MG63 (cell line): ENCODE data around the gene TCF7L2. TPM values are rescaled to one million over a fixed set of nuclear protein-coding genes. Genes with fewer than 3 reads are reported as not detected.
A peak's percentile ranks its signal among the peaks of the same experiment; 100 is the strongest.

Experiments used
- DNase-seq: peaks from one replicate; pipeline ENCODE4 v3.0.0-alpha.2; 2020
- H3K27me3 ChIP-seq: fragments of 250-450 bp; sonication (Bioruptor Pico); 2 replicates; pipeline ENCODE4 v1.5.1; 2020; ENCODE audit warnings: mild to moderate bottlenecking, moderate library complexity
- H3K36me3 ChIP-seq: fragments of 250-450 bp; sonication (Bioruptor Pico); 2 replicates; pipeline ENCODE4 v1.5.1; 2020; ENCODE audit warnings: mild to moderate bottlenecking, moderate library complexity
- H3K4me3 ChIP-seq: fragments of 250-450 bp; sonication (Bioruptor Pico); 2 replicates; pipeline ENCODE4 v1.5.1; 2020; ENCODE audit warnings: mild to moderate bottlenecking, moderate library complexity
- H3K9me3 ChIP-seq: fragments of 250-450 bp; sonication (Bioruptor Pico); 2 replicates; pipeline ENCODE4 v1.5.1; 2020; ENCODE audit warnings: mild to moderate bottlenecking, moderate library complexity
- total RNA-seq: library from RNA; depleted of rRNA; stranded (reverse); fragments of >200 nt; shearing (Covaris generic); gene quantifications from 2 replicates; pipeline ENCODE4 v1.2.3, GENCODE V29; 2014; ENCODE audit warnings: low replicate concordance

The TCF7L2 gene
- total RNA-seq, 1 experiment from 2014 or later = 0.89 TPM

DNA sequence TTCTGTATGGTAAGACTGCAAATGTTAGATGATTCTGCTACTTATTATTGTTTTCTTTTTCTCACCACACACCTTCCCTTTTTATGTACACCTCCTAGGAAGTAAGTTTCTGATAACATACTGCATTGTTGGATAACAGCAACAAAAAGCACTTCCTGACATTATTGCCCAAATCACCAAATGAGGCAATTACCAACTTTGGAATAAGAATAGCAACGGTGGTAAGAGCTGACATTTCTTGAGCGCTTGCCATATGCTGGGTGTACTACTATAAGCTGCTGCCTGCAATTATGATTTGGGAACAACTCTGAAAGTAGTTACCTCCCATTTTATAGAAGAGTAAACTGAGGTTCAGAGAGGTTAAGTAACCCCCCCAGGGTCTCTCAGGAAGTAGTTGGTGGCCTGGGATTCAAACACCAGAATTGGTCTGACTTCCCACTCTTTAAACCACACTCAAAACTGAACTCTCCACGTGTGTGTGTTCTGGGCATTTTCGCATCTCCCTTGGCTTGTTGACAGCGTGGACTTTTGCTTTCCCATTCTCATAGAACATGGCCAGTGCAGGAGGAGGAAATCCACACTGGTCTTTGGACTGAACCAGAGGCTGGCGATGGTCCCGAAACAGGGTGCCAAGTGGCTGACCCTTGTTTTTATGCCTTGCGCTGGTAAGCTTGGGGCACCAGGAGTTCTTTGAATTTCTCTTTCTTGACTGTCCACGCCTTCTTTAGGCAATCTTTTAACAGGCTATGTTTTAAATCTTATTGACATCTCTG lies 71.4 kb downstream of the TCF7L2 start:
- no peaks in the 10 kb centered on the region for H3K36me3 ChIP-seq
- H3K27me3 ChIP-seq = no peaks in the 10 kb centered on the region
- no peaks in the 10 kb centered on the region for H3K9me3 ChIP-seq
- H3K4me3 ChIP-seq = no peak overlapping the region
- no peak for DNase-seq

DNA sequence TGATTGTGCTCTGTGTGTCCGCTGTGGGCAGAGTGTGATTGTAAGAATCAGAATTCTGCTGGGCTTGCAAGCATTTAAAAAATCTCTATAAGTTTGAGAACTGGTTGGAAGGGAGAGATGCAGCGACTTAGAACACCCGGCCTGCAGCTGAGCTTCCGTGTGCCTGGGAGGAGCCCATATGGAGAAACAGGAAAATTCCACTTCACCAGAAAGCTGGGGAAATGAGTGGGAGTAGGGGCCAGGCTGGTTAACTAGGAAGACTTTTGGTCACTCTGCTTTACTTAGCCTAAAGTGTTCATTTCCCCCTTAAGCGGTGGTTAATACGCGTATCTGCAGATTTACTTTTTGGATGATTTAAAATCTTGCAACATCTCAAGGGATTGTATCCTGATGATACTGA lies 72.2 kb downstream of the TCF7L2 start:
- H3K27me3 ChIP-seq = no peaks in the 10 kb centered on the region
- DNase-seq = no peak
- no peaks in the 10 kb centered on the region for H3K9me3 ChIP-seq
- no peaks in the 10 kb centered on the region for H3K36me3 ChIP-seq
- no peak overlapping the region for H3K4me3 ChIP-seq

DNA sequence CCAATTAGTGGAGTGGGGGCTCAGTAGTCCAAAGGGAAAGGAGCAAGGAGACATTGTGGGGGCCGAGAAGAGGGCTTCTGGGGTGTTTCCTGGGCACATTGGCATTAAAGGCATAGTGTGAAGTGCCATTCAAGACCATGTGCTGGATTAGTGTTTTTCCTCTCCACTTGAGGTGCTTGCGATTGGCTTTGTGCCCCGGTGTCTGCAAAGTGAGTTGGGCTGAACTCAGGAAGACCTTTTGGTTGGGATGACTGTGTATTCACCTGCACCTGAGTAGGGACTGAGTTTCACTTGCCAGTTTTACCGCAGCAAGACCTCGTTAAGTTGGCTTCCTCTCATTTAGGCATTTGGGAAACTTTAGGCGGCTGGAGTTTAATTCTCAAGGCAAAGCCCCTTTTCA lies 73.0 kb downstream of the TCF7L2 start:
- DNase-seq = no peak
- Histone ChIP-seq H3K9me3 (no peaks in the 10 kb centered on the region), H3K27me3 (no peaks in the 10 kb centered on the region), H3K4me3 (no peak overlapping the region), H3K36me3 (no peaks in the 10 kb centered on the region)

DNA sequence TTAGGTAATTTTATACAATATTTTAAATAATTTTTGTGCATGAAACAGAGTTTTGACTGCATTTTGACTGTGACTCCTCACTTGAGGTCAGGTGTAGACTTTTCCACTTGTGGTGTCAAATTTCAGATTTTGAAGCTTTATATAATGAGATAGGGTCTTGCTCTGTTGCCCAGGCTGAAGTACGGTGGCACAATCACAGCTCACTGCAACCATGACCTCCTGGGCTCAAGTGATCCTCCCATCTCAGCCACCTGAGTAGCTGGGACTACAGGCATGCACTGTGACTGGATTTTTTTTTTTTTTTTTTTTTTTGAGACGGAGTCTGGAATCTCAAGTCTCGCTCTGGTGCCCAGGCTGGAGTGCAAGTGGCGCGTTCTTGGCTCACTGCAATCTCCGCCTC lies 74.9 kb downstream of the TCF7L2 start:
- Histone ChIP-seq H3K4me3 (no peak overlapping the region), H3K27me3 (no peaks in the 10 kb centered on the region), H3K36me3 (peaks cover 2% of the 10 kb centered on the region; the same call in 1 of the 2 replicates), H3K9me3 (no peaks in the 10 kb centered on the region)
- no peak for DNase-seq

DNA sequence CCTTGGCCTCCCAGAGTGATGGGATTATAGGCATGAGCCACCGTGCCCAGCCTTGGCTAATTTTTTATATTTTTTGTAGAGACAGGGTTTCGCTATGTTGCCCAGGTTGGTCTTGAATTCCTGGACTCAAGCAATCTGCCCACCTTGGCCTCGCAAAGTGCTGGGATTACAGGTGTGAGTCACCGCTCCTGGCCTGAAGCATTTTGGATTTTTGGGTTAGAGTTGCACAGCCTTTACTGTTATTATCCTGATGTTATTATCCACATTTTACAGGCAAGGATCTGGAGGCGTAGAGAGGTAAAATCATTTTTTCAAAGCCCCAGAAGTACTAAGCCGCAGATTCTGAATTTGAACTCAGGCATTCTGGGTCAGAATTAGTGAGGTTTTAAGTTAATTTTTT lies 75.4 kb downstream of the TCF7L2 start:
- H3K9me3 ChIP-seq = no peaks in the 10 kb centered on the region
- peaks cover 2% of the 10 kb centered on the region; the same call in 1 of the 2 replicates for H3K36me3 ChIP-seq
- no peaks in the 10 kb centered on the region for H3K27me3 ChIP-seq
- H3K4me3 ChIP-seq = no peak overlapping the region
- no peak for DNase-seq

DNA sequence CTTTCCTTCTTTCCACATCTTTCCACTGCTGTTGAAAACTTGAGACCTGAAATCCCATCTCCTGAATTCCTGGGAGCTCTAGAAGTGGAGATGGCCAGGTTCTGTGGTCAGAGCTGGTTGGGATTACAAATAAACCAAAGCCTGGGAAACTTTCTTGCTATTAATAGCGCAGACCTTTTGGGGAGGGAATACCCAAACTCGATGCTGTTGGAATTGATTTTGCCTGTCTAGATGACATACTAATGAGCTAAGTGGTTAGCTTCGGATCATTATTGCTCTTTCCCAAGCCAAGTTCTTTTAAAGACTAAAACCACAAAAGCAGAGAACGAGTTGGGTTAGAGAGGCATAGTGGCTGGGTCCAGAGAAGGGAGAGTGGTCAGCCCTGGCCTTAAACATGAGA lies 76.6 kb downstream of the TCF7L2 start:
- Histone ChIP-seq H3K4me3 (no peak overlapping the region), H3K9me3 (no peaks in the 10 kb centered on the region), H3K27me3 (no peaks in the 10 kb centered on the region), H3K36me3 (peaks cover 2% of the 10 kb centered on the region)
- no peak for DNase-seq

DNA sequence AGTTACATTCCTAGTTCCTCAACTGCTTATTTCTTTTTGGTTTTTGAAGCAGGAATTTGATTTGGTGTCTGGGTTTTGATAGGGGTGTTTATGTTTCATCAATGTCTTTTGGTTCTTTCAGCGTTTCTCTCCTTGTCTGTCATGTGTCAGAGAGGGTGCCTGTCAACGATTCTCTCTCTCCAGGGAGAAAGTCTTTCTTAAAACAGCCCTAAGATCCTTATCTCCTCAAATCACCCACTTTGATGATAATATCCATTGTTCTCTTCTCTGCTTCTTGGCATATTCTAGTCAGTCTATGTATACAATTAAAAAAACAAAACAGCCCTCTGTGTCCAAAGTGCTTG lies 77.2 kb downstream of the TCF7L2 start:
- DNase-seq = no peak
- H3K27me3 ChIP-seq = no peaks in the 10 kb centered on the region

DNA sequence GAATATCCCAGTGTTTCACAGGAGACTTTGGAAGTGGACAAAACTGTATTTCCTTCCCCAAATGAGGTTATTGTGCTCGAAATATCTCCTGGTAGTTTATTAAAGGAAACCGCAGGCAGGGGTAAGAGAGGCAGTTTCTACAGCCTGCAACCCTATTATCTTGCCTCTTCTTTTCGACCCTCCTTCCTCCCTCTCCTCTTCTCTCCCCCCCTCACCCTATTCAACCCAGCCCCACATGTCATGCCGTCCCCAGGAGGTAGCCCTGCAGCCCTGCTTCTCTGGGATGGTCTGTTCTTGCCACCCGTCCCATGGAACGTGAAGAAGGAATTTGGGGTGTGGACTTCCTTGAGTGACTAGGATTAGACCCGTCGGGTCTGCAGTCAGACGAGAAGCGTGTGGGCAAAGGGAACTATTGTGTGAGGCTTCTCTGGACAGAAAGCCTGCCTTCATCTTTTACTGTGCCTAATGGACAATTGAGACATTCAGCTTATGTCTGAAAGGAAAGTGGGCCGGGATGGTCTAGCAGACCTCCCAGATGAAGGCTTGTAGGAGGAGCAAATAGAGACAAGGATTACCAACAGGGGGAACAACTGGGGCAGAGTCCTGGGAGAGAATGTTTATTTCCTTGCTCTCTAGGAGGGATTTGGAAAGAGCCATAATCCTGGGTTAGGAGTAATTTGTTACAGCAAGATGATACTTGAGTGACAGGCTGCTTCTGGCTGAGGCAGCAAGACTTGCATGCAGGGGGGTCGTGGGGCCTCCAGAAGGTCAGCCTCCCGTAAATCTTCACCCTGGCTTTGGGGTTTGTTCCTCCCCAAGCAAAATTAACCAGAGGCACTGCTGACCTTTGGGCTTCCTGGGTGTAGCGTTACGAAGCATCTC lies 77.8 kb downstream of the TCF7L2 start:
- Histone ChIP-seq H3K4me3 (no peak overlapping the region), H3K27me3 (no peaks in the 10 kb centered on the region), H3K9me3 (no peaks in the 10 kb centered on the region), H3K36me3 (peaks cover 2% of the 10 kb centered on the region)
- DNase-seq = no peak

More for the DNA sequence above, 77.2 kb downstream of the TCF7L2 start:
- H3K9me3 ChIP-seq = no peaks in the 10 kb centered on the region
- H3K36me3 ChIP-seq = peaks cover 2% of the 10 kb centered on the region
- no peak overlapping the region for H3K4me3 ChIP-seq

DNA sequence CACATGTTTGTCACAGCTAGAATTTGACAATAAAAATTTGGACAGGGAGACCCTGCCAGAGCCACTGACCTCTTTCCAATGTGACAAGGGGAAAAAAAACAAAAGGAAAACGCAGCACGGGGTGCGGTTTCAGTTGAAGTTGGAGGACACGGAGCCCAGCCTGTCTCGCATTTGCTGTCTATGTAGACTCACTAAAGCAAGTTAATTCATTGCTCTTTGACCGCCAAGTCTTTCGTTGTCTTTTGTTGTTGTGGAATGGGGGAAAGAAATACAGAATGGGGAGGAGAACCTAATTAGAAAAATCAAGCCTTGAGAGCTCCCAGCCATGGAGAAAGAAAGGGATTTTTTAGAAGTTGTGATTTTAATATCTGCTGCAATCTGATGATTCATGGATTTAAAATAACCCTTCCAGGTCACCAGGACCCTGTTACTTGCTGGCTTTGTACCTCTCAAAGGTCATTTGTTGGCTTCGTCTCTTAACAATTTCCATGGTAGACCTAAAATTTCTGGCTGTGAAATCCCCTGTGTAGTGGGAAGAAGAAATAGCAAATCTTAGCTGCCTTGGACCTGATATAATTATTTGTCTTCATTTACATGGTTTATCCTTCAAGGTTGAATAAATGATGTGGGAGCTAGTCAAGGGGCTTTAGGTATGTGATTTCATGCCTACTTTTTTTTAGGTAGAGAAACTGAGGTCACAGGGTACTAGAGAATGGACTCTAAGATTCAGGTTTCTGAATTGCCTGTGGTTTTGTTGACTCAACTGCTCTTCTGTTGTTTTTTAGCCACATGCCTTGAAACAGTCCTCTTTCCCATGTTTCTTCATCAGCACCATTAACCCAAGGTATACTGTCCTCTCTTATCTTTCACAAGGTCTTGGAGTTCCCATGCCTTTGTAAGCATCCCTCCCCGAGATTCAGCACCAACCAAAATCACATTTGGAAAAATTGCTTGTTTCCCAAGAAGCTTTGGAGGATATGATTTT lies 78.7 kb downstream of the TCF7L2 start:
- no peak for DNase-seq

DNA sequence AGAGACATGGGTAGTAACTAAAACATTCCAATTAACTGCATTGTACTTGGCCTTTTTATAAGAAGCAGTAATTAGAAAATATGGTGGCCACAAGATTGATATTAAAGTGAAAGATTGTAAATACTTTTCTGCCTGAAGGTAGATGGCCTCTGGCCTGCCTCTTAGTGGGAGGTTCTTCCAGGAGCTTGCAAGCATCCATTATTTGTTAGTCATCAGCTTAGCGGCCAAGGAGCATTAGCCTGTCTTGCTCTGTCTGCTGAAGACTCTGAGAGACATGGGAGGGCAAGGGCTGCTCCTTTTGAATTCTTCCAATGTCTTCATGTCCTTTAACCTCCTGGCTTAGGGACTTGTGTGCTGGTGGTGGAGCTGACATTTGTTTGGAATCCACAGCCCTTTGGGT lies 80.4 kb downstream of the TCF7L2 start:
- peak; percentile 60 for DNase-seq
- H3K27me3 ChIP-seq = no peaks in the 10 kb centered on the region
- no peak overlapping the region for H3K4me3 ChIP-seq
- H3K9me3 ChIP-seq = no peaks in the 10 kb centered on the region
- peaks cover 2% of the 10 kb centered on the region for H3K36me3 ChIP-seq

More for the DNA sequence above, 78.7 kb downstream of the TCF7L2 start:
- Histone ChIP-seq H3K4me3 (no peak overlapping the region), H3K36me3 (peaks cover 2% of the 10 kb centered on the region), H3K27me3 (no peaks in the 10 kb centered on the region), H3K9me3 (no peaks in the 10 kb centered on the region)

DNA sequence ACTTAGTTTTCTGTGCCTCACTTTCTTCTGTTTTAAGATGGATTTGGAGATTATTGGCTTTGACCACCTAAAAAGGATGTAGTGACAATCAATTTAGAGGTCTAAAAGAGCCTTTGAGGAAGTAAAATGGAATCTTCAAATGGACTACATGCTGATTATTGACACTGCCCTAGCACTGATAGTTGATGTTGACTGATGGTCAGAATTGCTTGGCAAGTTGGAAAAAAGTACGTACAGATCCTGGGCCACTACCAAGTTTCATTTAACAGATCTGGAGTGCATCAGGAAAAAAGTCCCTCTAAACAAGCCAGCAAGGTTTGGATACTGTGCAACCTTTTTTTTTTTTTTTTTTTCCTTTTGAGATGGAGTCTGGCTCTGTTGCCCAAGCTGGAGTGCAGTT lies 81.1 kb downstream of the TCF7L2 start:
- Histone ChIP-seq H3K4me3 (no peak overlapping the region), H3K36me3 (peaks cover 2% of the 10 kb centered on the region), H3K27me3 (no peaks in the 10 kb centered on the region), H3K9me3 (no peaks in the 10 kb centered on the region)
- no peak for DNase-seq

DNA sequence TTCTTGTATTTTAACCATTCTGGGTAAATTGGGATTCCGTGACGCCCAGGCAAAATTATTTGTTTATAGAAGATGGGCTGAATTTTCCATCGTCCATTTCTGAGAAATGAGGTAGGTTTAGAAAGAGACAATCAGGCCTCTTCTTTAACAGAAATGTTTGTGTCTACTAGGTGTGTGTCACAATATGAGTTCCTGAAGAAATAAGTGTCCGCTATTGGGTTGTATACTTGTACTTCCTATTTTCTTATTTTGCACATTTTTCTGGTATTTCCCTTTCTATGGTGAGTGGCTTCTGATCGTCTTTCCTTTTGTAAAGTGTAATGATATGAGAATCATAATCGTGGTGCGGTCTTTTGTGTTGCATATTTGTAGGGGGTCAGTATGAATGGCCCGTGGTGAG lies 83.9 kb downstream of the TCF7L2 start:
- Histone ChIP-seq H3K36me3 (peaks cover 2% of the 10 kb centered on the region), H3K27me3 (no peaks in the 10 kb centered on the region), H3K4me3 (no peak overlapping the region), H3K9me3 (no peaks in the 10 kb centered on the region)
- no peak for DNase-seq

DNA sequence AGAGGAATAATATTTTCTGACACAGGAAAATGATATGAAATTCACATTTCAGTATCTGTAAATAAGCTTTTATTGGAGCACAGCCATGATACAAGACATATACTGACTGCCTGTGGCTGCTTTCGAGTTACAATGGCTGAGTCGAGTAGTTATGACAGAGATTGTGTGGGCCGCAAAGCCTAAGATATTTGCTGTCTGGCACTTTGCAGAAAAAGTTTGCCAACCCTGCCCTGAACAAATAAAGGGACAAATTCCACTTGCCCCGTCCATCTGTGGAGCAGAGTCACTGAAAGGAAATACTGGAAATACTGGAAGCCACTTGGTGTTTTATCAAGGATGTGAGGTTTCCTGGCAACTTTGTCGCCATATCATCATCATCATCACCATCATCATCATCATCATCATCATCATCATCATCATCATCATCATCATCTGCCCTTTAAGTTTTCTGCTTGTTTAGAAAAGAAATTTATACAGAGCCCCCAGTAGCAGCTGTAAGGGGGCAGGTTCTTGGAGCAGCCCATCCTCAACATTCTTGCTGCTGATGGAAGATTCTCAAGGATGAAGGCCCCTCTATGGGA lies 85.8 kb downstream of the TCF7L2 start:
- Histone ChIP-seq H3K4me3 (no peak overlapping the region), H3K9me3 (no peaks in the 10 kb centered on the region), H3K27me3 (no peaks in the 10 kb centered on the region), H3K36me3 (peaks cover under 1% of the 10 kb centered on the region)
- no peak for DNase-seq

DNA sequence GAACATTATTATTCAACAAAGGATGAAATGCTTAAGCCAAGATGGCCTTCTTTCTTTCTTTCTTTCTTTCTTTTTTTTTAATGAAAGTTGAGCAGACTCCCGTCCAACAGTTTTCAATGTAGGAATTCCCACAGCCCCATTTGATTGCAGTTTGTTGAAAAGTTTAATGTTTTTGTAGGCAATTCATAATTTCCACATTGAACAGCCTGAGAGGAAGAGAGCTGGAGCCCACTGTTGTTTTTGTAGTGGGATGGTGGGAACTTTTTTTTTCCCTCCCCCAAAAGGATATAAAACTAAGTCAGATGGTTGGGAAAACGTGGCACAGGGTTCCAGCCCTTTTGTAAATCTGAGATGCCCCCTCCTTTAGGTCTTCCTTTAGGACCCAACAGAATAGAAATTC lies 86.6 kb downstream of the TCF7L2 start:
- no peak for DNase-seq
- Histone ChIP-seq H3K4me3 (no peak overlapping the region), H3K9me3 (no peaks in the 10 kb centered on the region), H3K27me3 (no peaks in the 10 kb centered on the region), H3K36me3 (peaks cover 4% of the 10 kb centered on the region; the same call in 1 of the 2 replicates)

DNA sequence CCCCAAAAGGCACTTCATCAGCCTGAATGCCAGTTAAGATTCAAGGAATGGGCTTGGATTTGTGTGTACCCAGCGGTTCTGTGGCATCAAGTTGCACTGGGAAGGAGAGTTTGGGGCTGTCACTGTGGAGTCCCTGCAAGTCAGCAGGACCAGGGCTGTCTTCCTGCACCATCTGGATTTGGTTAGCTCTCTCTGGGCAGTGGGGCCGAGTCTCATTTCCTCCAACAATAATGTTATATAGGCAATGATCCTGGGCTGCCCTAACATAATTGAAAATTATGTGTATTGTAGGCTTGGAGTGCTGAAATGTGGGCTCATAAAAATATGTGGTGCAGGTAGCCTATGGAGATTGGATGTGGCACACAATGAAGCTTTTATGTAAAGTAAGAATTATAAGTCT lies 87.2 kb downstream of the TCF7L2 start:
- Histone ChIP-seq H3K27me3 (no peaks in the 10 kb centered on the region), H3K36me3 (peaks cover 7% of the 10 kb centered on the region), H3K4me3 (no peak overlapping the region), H3K9me3 (no peaks in the 10 kb centered on the region)
- no peak for DNase-seq

DNA sequence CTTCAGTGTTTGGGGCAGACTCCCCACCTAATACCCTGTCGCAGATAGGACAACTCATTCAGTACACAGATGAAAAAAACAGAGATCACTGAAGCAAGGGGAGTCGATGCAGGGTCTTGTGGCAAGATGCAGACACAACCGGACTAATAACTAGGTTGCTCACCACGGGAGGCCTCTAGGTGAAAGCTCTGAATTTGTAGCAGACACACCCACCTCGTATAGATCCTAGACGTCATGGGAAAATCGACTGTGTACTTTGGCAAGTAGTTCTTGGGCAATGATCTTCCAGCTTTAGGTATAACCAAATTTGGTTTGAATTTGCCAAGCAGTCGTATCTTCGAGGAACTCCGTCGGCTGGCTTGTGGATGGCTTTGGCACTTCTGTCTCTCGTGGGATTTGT lies 88.1 kb downstream of the TCF7L2 start:
- no peaks in the 10 kb centered on the region for H3K27me3 ChIP-seq
- H3K9me3 ChIP-seq = no peaks in the 10 kb centered on the region
- no peak overlapping the region for H3K4me3 ChIP-seq
- peaks cover 9% of the 10 kb centered on the region for H3K36me3 ChIP-seq
- DNase-seq = no peak
